ENCODE data around the gene SLC19A1. TPM values are rescaled to one million over a fixed set of nuclear protein-coding genes. Genes with fewer than 3 reads are reported as not detected.

The SLC19A1 gene
- polyA plus RNA-seq, 1 of the 3 experiments (the other 2 are of a cell fraction), result 15.0 TPM

DNA sequence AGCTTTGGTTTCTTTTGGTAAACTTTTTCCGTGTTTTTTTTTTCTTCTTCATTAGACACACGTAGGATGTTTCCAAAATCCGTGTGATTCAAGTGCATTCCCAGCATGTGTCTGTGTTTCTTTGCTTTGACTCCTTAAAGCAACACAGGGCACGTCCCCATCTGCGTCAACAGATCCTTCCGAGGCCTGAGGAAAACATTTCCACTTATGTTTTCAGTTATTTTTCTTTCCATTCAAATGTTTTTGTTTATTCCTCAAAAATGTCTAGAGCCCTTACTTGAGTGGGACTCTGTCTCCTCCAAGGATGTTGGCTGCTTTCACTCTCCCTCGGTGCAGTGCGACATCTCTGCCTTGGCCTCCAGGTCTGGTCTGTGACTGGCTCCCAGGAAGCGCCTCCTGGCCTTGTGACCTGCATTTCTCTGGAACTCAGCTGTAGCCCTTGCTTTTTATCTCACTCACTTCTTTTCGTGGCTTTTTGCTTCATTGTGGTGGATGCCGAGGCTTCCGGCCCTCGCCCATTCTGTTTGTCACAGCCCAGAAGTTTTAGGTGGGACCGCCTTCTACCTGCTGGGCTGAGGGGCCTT lies 31.3 kb upstream of the SLC19A1 start:
- no peak for TF ChIP-seq RXRA (IDR thresholded peaks at IDR 0.05; ENCODE audit: borderline replicate concordance, low read depth)
- TF ChIP-seq, protein P1, sequence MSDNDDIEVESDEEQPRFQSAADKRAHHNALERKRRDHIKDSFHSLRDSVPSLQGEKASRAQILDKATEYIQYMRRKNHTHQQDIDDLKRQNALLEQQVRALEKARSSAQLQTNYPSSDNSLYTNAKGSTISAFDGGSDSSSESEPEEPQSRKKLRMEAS (IDR thresholded peaks at IDR 0.05; ENCODE audit: low read depth), result no peak
- TF ChIP-seq FOXM1 (IDR thresholded peaks at IDR 0.05; ENCODE audit: low read depth), result no peak
- TF ChIP-seq, protein P2, sequence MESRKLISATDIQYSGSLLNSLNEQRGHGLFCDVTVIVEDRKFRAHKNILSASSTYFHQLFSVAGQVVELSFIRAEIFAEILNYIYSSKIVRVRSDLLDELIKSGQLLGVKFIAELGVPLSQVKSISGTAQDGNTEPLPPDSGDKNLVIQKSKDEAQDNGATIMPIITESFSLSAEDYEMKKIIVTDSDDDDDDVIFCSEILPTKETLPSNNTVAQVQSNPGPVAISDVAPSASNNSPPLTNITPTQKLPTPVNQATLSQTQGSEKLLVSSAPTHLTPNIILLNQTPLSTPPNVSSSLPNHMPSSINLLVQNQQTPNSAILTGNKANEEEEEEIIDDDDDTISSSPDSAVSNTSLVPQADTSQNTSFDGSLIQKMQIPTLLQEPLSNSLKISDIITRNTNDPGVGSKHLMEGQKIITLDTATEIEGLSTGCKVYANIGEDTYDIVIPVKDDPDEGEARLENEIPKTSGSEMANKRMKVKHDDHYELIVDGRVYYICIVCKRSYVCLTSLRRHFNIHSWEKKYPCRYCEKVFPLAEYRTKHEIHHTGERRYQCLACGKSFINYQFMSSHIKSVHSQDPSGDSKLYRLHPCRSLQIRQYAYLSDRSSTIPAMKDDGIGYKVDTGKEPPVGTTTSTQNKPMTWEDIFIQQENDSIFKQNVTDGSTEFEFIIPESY (IDR thresholded peaks at IDR 0.05; ENCODE audit: borderline replicate concordance, low read depth), result no peak
- no peak for TF ChIP-seq SIN3A (IDR thresholded peaks at IDR 0.05; ENCODE audit: borderline replicate concordance, low read depth, low read length)
- TF ChIP-seq EP300 (IDR thresholded peaks at IDR 0.05; ENCODE audit: borderline replicate concordance in 1 of 2, low read depth in 1 of 2, low read length in 1 of 2), result no peak
- TF ChIP-seq MEF2A (IDR thresholded peaks at IDR 0.05; ENCODE audit: borderline replicate concordance, low read depth), result no peak
- no peak for TF ChIP-seq TAF1 (IDR thresholded peaks at IDR 0.05; ENCODE audit: borderline replicate concordance, low read depth, low read length)
- TF ChIP-seq RCOR1 (IDR thresholded peaks at IDR 0.05; ENCODE audit: low read length), result no peak
- no peak for TF ChIP-seq GATA2 (CRISPR knock-in tag; IDR thresholded peaks at IDR 0.05)
- TF ChIP-seq JUND (IDR thresholded peaks at IDR 0.05), result no peak
- TF ChIP-seq ELF1 (IDR thresholded peaks at IDR 0.05), result no peak
- TF ChIP-seq FOSL2 (IDR thresholded peaks at IDR 0.05; ENCODE audit: borderline replicate concordance, low read depth), result no peak
- TF ChIP-seq SMC3 (IDR thresholded peaks at IDR 0.05; ENCODE audit: low read depth, low read length), result no peak
- Histone ChIP-seq H3K36me3 (replicated peaks in 1 of 2; ENCODE audit: control insufficient read depth in 1 of 2, insufficient read depth in 2 of 2, low read length in 1 of 2) (no peaks in the 10 kb centered on the region), H2AFZ (ENCODE audit: low read depth) (no peak overlapping the region), H3F3A (replicated peaks; ENCODE audit: insufficient read depth) (no peaks in the 10 kb centered on the region), H3K27me3 (ENCODE audit: insufficient read depth) (no peaks in the 10 kb centered on the region), H3K79me2 (ENCODE audit: insufficient read depth) (no peaks in the 10 kb centered on the region), H3K27ac (ENCODE audit: low read depth in 2 of 2, low read length in 1 of 2) (peak overlapping the region in 1 of 2 experiments; percentile 22; a peak in 1 of 4 replicates), H3K4me3 (ENCODE audit: low read depth in 2 of 2, low read length in 1 of 2) (no peak overlapping the region), H3K9me3 (no peaks in the 10 kb centered on the region), H4K20me1 (ENCODE audit: insufficient read depth) (no peaks in the 10 kb centered on the region), H3K4me1 (ENCODE audit: control insufficient read depth in 1 of 2, insufficient read depth in 2 of 2, low read depth in 1 of 2, low read length in 1 of 2) (peaks cover 0 to 67% of the 10 kb centered on the region in 2 experiments; a peak in 2 of 4 replicates), H3K9ac (no peak overlapping the region), H3K4me2 (no peak overlapping the region), H3K9me2 (no peaks in the 10 kb centered on the region)
- ChIA-PET POLR2A (interaction anchor here (1.1 kb wide), 1 partner anchor 66 kb away, joined by 3 read pairs; no protein-coding TSS in a partner anchor), CTCF (interaction anchor here (1.5 to 3.7 kb wide), 5 partner anchors 15 to 247 kb away, joined by 3 to 38 read pairs (median 7); no protein-coding TSS in a partner anchor)
- peak; percentile 15 for DNase-seq
- 82% methylated on average over 14 of the region's 14 CpGs for WGBS (ENCODE audit: low lambda C conversion rate)

DNA sequence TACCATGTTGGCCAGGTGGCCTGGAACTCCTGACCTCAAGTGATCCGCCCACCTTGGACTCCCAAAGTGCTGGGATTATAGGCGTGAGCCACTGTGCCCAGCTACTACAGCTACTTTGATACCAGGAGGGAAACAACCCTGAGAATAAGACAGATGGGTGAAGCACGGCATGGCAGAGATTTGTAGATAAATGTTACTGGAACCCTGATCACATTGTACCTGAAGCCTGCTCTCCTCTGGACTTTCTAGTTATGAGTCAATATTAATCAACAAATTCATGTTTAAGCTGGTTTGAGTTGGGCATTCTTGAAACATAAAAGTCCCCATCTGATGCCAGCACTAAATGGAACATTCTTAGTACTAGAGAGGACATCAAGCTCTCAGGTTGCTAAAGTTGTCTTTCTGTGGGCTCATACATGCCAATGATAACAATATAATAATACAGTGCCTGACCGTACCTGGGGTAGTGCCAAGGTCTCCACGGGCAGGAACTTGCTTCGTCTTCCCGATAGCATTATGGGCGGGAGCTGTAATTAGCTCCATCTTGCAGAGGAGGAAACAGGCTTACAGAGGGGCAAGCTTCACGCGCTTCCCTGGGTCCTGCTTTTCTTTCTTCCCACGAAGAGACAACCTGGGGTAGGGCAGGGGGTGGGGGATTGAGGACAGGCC lies 30.7 kb upstream of the SLC19A1 start:
- no peaks in the 10 kb centered on the region for H3K36me3 ChIP-seq (replicated peaks in 1 of 2; ENCODE audit: control insufficient read depth in 1 of 2, insufficient read depth in 2 of 2, low read length in 1 of 2)
- H3K27ac ChIP-seq (ENCODE audit: low read depth in 2 of 2, low read length in 1 of 2), result no peak overlapping the region; a peak in 1 of 4 replicates
- no peaks in the 10 kb centered on the region for H3K9me3 ChIP-seq
- H3K9me2 ChIP-seq, result no peaks in the 10 kb centered on the region
- H2AFZ ChIP-seq (ENCODE audit: low read depth), result no peak overlapping the region
- H3K79me2 ChIP-seq (ENCODE audit: insufficient read depth), result no peaks in the 10 kb centered on the region
- H4K20me1 ChIP-seq (ENCODE audit: insufficient read depth), result no peaks in the 10 kb centered on the region
- POLR2A ChIA-PET, result interaction anchor here (1.1 kb wide), 1 partner anchor 66 kb away, joined by 3 read pairs; no protein-coding TSS in a partner anchor
- no peak for DNase-seq
- no peak overlapping the region for H3K4me3 ChIP-seq (ENCODE audit: low read depth in 2 of 2, low read length in 1 of 2)
- H3K9ac ChIP-seq, result no peak overlapping the region
- 89% methylated on average over 11 of the region's 11 CpGs for WGBS (ENCODE audit: low lambda C conversion rate)
- H3K4me2 ChIP-seq, result no peak overlapping the region
- CTCF ChIA-PET, result interaction anchor here (1.5 to 3.7 kb wide), 5 partner anchors 15 to 248 kb away, joined by 3 to 38 read pairs (median 7); no protein-coding TSS in a partner anchor
- H3K27me3 ChIP-seq (ENCODE audit: insufficient read depth), result 0 out of 2 replicates have a peak, but pooled peaks cover 2% of the 10 kb centered on the region
- no peaks in the 10 kb centered on the region for H3F3A ChIP-seq (replicated peaks; ENCODE audit: insufficient read depth)
- peaks cover 0 to 63% of the 10 kb centered on the region in 2 experiments; a peak in 2 of 4 replicates for H3K4me1 ChIP-seq (ENCODE audit: control insufficient read depth in 1 of 2, insufficient read depth in 2 of 2, low read depth in 1 of 2, low read length in 1 of 2)
- TF ChIP-seq NFIC (IDR thresholded peaks at IDR 0.05; ENCODE audit: borderline replicate concordance) (no peak), EZH2phosphoT487 (IDR thresholded peaks at IDR 0.05; ENCODE audit: borderline replicate concordance, low read depth) (no peak), TCF12 (IDR thresholded peaks at IDR 0.05) (no peak), TEAD4 (IDR thresholded peaks at IDR 0.05; ENCODE audit: borderline replicate concordance, insufficient read depth) (no peak), NRF1 (IDR thresholded peaks at IDR 0.05; ENCODE audit: low read depth, low read length) (no peak), GATA2 (CRISPR knock-in tag; IDR thresholded peaks at IDR 0.05) (no peak), SIN3A (IDR thresholded peaks at IDR 0.05; ENCODE audit: borderline replicate concordance, low read depth, low read length) (no peak), ELF1 (IDR thresholded peaks at IDR 0.05) (no peak), TAF1 (IDR thresholded peaks at IDR 0.05; ENCODE audit: borderline replicate concordance, low read depth, low read length) (no peak), FOXM1 (IDR thresholded peaks at IDR 0.05; ENCODE audit: low read depth) (no peak), EP300 (IDR thresholded peaks at IDR 0.05; ENCODE audit: borderline replicate concordance in 1 of 2, low read depth in 1 of 2, low read length in 1 of 2) (no peak)
- TF ChIP-seq, protein P3, sequence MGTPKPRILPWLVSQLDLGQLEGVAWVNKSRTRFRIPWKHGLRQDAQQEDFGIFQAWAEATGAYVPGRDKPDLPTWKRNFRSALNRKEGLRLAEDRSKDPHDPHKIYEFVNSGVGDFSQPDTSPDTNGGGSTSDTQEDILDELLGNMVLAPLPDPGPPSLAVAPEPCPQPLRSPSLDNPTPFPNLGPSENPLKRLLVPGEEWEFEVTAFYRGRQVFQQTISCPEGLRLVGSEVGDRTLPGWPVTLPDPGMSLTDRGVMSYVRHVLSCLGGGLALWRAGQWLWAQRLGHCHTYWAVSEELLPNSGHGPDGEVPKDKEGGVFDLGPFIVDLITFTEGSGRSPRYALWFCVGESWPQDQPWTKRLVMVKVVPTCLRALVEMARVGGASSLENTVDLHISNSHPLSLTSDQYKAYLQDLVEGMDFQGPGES (IDR thresholded peaks at IDR 0.05; ENCODE audit: low read depth, low read length), result no peak

Measured in SK-N-SH (cell line).